Kidney capillary endothelial cell (primary cell): ENCODE measurements around the gene ORAI1.
"Not testable (repeated sequence)": the region's sequence is repeated elsewhere in the genome, so short reads cannot be mapped to it uniquely, and the experiment has no call there.

Experiments used
- DNase-seq: peaks from one replicate; pipeline ENCODE4 v3.0.0-alpha.2; 2018; ENCODE audit warnings: low spot score

Gene ORAI1

DNA sequence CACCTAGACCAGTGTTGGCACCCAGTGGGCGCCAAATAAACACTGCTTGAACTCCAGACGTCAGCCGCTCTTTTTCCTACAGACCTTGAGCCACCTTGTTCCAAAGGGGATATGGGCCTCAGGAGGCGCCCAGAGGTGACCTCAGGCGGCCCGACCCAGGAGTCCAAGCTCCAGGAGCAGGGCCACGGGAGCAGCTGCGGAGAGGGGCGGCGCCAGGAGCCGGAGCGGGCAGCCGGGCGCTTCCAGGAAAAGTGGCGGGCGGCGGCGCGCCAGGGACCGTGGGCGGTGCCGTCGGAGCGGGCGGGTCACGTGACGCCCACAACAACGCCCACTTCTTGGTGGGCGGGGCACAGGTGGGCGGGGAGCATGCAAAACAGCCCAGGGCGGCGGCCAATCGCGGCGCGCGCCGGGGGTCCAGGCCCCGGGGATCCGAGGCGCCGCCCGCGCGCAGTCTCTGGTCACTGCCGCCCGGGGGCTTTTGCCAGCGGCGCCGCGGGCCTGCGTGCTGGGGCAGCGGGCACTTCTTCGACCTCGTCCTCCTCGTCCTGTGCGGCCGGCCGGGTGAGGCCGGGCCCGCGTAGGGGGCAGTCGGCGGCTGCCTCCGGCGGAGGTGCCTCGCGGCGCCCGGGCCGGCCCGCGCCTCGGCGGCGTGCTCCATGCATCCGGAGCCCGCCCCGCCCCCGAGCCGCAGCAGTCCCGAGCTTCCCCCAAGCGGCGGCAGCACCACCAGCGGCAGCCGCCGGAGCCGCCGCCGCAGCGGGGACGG lies at the start of gene ORAI1:
Gene ORAI1, plus strand, starts transcription at position 444 of the 766 bp plus-strand sequence.
- peak; percentile 92 for DNase-seq

- no peak for DNase-seq
Measured at GRCh38 chr12:121576851-121577391, 49.4 kb upstream of the ORAI1 start.

DNA sequence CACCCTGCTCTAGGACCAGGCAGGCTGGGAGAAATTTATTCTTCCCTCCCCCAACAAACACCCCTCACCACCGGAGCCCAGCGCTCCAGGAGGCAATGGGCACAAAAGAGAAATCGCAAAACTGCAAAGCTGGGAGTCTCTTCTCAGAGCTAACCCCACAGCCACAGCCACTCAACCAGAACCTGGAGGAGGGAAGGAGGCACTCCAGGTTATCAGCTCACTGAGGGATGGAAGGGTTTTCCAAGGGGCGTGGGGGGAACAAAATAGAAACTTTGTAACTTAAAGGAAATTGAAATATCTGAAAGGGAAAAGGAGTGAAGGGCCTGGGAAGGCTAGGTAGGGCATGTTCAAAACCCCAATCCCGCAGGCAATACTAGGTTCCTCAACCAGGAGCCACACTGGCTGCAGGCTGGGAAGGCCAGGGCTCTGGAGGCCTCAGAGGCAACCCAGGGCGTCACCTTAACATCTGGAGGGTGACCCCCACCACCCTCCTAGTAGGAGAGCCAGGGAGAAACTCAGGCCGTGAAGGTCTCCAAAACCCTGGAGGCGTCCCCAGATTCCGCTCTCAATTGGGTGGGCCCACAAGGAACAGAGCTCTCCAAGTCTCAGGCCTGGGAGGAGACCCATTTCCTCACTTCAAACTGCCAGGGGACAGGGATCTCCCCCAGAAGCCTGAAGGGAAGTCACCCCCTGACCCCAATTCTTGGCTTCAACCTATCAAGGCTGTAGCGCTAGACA lies 48.7 kb upstream of the ORAI1 start:
- DNase-seq = no peak

DNA sequence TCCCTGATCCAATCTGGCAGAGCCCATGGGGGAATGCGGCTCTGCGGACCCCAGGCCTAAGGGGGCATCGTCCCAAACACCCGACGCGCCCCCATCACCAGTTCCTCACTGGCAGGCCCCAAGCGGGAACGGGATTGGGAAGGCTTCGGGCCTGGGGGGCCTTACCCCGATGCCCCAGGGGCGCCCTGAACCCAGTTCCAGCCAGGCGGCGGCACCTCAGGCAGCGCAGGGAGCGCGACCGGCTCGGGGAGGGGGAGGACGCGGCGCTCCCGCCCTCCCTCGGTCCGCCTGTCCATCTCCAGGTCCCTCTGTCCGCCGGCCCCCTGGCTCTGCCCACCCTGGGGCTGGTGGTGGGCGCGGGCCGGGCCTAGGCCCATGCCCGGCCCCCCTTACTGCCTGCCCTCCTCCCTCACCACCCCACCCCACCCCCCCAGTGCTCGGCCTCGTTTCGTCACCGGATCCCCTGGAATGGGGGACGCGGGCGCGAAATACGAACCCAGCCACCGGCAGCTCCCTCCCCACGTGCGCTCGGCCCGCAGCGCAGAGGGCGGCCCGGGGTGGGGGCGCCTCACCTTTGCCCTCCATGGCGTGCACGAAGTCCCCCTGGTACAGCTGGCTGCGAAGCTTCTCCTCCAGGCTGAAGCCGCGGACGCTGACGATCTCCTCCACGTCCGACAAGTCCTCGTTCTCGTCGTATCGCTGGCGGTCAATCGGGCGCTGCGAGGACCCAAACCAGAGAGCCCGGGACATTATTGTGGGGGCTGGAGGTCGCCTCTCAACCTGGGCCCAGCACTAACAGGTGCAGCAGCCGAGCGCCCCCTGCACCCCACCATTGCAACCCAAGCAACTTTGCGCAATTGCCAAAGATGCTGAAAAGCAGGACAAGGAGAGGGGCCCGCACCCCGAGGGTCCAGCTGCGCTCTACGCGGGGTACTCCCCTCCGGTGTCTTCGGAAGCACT lies 47.8 kb upstream of the ORAI1 start:
- DNase-seq = no peak

GRCh38 chr12:121579190-121579791 lies 47.0 kb upstream of the ORAI1 start:
- DNase-seq = no peak

DNA sequence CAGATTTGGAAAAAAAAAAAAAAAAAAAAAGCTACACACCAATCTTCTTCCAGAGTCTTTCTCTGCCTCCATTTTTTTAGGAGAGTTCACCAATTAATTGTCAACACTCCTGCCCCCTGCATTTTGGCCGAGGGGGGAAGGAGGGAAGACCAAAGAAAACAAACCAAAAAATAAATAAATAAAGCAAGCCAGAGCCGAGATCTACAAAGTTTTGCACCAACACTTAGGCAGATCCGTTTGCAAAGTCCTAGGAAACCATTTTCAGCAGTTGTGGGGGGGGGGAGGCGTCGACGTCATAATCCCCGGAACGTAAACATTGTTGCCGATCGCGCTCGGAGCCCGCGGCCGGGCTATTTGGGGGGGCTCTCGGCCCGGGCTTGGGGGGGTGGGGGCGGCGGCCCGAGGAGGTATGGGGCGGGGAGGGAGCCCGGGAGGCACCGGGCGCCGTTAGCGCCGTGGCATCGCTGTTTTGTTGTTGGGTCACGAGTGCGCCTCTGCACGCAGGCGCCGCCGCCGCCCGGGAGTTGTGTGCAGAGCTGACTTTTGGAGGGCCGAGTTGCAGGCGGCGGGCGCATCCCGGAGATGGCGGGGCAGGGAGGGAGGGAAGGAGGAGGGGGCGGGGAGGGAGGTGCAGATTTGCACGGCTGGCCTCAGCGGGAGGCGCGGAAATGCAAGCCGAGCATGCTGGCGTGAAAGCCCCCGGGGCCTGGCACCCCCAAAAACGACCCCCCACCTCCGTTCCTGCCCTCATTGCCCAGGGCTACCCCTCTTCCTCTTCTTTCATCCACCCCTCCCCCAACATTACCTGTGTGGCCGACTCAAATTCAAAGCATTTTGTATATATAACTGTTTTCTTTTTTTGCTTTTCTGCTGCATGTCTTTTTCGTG lies 46.1 kb upstream of the ORAI1 start:
- DNase-seq = peak; percentile 30

GRCh38 chr12:121580959-121581685 lies 45.2 kb upstream of the ORAI1 start, which contains the start of gene KDM2B:
TSS of gene KDM2B (minus strand) at chr12:121581023. CDS start at chr12:121580911, 112 bp downstream.
- DNase-seq = peak; percentile 36

DNA sequence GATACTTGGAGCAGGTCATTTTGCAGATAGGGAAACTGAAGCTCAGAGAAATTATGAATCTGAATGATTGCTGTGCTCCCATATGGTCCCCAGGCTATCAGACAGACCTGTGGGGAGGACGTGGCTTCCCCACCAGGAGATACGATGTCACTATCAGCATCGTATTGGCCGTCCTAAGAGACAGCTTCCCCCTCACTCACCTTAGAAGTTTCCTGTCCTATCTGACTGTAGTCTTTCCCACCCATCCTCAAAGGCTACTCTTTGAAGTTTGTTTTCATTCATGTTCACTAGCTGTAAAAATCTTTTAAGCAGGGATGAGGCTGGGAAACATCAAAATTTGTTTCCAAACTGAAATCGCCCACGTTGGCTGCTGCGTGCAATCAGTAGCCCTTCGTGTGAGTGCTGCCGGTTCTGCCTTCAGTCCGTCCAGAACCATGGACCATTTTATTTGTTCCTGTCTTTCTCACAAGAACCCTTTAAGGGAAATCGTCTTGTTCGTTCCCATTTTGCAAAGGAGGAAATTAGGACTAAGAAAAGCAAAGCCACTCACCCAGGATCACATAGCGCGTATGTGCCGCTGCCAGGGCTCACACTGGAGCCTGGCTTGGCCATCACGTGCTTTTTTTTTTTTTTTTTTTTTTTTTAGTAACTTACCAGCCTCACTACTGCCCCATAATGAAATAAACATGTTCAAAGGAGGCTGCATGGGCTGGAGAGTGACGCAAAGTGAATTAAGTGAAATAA lies 44.5 kb upstream of the ORAI1 start:
- no peak for DNase-seq

DNA sequence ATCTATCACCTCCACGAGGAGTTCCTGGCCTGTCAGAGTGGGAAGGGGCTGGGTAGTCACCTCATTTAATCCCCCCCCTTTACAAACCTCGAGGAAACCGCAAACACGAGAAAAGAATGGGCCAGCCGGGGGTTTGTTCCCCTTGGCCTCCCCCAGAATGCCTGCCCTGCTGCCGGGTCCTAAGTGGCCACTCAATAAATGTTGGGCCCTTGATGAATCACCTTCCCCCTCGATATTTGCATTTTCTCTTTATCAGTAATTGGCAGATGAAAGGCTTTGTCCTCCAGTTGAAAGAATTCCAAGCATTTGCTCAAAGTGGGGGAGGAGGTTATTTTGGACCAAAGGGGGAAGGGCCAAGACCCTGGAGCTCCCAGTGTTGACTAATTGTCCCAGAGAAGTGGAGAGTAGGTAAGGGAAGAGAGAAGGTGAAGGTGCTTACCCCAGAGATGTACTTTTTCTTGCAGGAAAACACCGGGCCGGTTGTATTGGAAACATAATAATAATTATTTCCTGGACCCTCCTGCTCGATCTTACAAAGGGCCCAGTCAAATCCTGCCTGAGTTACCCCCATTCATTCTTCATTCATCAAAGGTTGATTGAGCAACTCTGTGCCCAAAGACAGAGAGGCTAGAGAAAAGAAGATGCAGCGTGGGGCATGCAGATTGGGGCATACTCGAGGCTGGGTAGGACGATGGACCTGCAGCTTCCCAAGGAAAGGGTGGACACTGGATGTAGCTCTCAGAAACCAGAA lies 43.6 kb upstream of the ORAI1 start:
- DNase-seq = no peak

DNA sequence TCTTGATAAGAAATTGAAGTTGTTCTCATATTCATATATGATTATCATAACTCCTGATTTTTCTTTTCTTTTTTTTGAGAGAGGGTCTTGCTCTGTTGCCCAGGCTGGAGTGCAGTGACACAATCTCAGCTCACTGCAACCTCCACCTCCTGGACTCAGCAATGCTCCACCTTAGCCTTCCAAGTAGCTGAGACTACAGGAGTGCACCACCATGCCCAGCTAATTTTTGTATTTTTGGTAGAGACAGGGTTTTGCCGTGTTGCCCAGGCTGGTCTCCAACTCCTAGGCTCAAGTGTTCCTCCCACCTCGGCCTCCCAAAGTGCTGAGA lies 43.0 kb upstream of the ORAI1 start:
- DNase-seq = not testable (repeated sequence)

DNA sequence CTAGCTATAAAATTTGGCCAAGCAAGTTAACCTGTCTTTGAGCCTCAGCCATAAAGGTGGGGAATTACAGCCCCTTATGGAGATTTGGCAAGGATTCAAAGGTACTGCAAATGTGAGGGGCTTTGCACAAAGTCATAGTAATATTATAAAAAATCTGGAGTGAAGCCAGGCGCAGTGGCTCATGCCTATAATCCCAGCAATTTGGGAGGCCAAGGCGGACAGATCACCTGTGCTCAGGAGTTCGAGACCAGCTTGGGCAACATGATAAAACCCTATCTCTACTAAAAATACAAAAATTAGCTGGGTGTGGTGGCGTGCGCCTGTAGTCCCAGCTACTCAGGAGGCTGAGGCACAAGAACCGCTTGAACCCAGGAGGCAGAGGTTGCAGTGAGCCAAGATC lies 41.4 kb upstream of the ORAI1 start:
- DNase-seq = not testable (repeated sequence)

DNA sequence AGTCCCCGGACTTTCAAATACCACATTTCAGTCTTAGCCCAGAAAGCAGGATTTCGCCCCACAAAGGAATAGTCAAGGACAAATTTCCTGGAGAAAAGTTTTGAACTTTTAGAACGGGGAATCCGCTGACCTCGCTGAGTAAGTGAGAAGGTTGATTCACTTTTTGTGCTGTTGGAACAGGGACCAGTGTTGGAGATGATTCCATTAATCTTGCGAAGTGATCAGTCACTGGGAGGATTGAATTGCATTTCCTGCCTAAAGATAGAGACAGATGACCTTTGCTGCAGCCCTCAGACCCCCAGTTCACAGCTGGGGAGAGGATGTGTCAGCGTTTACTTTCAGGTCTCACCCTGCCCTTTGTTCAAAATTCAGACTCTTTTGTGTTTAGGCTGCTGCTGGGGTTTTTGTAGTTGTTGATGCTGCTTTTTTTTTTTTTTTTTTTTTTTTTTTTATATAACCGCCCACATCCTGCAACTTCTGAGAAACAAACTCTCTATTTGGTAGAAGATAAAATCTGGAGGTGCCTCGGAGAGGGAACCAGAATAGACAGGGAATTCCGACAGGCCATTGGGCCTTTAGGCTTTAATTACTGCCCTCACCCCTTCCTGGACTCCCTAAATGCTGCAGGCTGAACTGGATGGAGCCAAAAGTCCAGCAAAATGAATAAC lies 35.7 kb upstream of the ORAI1 start:
- no peak for DNase-seq

- no peak for DNase-seq
Measured at GRCh38 chr12:121592320-121592719, 34.0 kb upstream of the ORAI1 start.

DNA sequence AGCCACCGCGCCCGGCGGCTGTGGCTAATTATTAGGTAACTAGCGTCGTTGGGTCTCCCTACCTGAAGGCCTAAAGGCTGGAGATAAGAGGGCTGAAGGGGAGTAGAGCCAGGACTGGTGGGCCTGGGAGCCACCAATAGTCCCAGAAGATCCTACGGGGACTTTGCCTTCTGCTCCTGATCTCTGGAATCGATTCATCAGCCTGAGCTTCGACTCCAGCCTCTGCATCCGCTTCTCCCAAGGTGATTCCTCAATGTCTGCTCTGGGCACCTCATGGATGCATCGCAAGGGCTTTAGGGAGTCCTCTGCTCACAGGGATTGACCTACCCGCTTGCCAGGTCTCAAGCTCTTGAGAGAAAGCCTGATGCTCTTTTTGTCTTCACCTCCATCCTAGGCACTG lies 30.8 kb upstream of the ORAI1 start:
- DNase-seq = no peak

DNA sequence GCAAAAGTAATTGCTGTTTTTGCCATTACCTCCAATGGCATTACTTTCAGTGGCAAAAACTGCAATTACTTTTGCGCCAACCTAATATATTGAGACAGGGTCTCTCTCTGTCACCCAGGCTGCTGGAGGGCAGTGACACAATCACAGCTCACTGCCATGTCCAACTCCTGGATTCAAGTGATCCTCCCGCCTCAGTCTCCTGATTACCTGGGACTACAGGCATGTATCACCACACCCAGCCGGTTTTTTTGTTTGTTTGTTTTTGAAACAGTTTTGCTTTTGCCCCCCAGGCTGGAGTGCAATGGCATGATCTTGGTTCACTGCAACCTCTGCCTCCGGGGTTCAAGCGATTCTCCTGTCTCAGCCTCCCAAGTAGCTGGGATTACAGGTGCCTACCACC lies 29.8 kb upstream of the ORAI1 start:
- no peak for DNase-seq

GRCh38 chr12:121600702-121601336 lies 25.5 kb upstream of the ORAI1 start:
- no peak for DNase-seq

DNA sequence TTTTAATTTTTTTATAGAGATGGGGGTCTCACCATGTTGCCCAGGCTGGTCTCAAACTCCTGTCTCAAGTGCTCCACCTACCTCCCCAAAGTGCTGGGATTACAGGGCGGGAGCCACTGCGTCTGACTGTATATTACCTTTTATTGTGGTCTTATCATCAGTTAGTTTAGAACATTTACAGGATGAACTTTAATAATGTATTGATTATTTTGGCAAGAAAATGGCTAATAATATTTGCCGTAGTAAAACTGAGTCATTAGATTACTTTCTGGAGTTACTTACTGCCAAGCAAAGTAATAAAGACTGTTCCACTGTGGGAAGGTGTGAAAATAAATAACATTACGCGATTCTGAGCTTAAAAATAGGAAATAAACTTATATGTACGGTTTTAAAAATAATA lies 23.6 kb upstream of the ORAI1 start:
- DNase-seq = no peak
